HEK293 (cell line): ENCODE measurements around the gene NDUFS2.

Experiments
- CTCF ChIA-PET: fragments of 350-600 bp; formaldehyde crosslinking; extraction: SDS; loops from one replicate; lab custom pipeline; 2021; ENCODE audit warnings: antibody characterized with exemption; lab: Yijun Ruan, JAX
- POLR2A ChIA-PET: fragments of 300-600 bp; formaldehyde crosslinking; extraction: SDS; loops from one replicate; lab custom pipeline; 2020; ENCODE audit warnings: antibody characterized with exemption, inconsistent platforms; lab: Yijun Ruan, JAX
- H3K27ac ChIP-seq: fragments of 200-500 bp; sonication (Bioruptor generic); 2 replicates; pipeline ENCODE4 v1.5.1; 2014; ENCODE audit warnings: low read depth, low read length, control low read depth, inconsistent platforms; ENCODE audit errors: extremely low read depth
- H3K36me3 ChIP-seq, 2 experiments: fragments of 200-500 bp in 1 of 2; sonication (Bioruptor generic) in 1 of 2; 1 replicate in 1 of 2; 2 replicates in 1 of 2; pipeline ENCODE4 v1.5.1; 2014 to 2017; ENCODE audit warnings: inconsistent platforms in 2 of 2, low read length in 2 of 2; ENCODE audit not compliant: control insufficient read depth in 2 of 2, insufficient read depth in 1 of 2
- H3K4me1 ChIP-seq: fragments of 200-500 bp; sonication (Bioruptor generic); 2 replicates; pipeline ENCODE4 v1.5.1; 2014; ENCODE audit warnings: mild to moderate bottlenecking, low read length, inconsistent platforms; ENCODE audit not compliant: control insufficient read depth, insufficient read depth
- H3K4me3 ChIP-seq: 2 replicates; pipeline ENCODE4 v1.5.1; 2011; ENCODE audit warnings: low read depth, mild to moderate bottlenecking, control low read depth, low read length, moderate library complexity
- H3K9me3 ChIP-seq: fragments of 200-500 bp; sonication (Bioruptor generic); 2 replicates; pipeline ENCODE4 v1.5.1; 2014; ENCODE audit warnings: low read depth, low read length, inconsistent platforms; ENCODE audit not compliant: control insufficient read depth, insufficient read depth
- MZF1 ChIP-seq: fragments of 450-650 bp; formaldehyde crosslinking; IDR thresholded peaks from 2 replicates; pipeline ENCODE4 v1.5.1; 2017; ENCODE audit warnings: missing biosample characterization, missing genetic modification characterization, borderline replicate concordance
- ZBTB11 ChIP-seq: fragments of 450-650 bp; formaldehyde crosslinking; conservative IDR thresholded peaks from 2 replicates; pipeline ENCODE4 v1.5.1; 2016; ENCODE audit warnings: low read depth, missing biosample characterization, missing genetic modification characterization
- ZBTB26 ChIP-seq: fragments of 450-650 bp; formaldehyde crosslinking; optimal IDR thresholded peaks from 2 replicates; pipeline ENCODE3; 2016; ENCODE audit warnings: missing biosample characterization, mild to moderate bottlenecking, missing genetic modification characterization
- ZBTB49 ChIP-seq: fragments of 450-650 bp; formaldehyde crosslinking; IDR thresholded peaks from 2 replicates; pipeline ENCODE4 v1.5.1; 2016; ENCODE audit warnings: missing biosample characterization, missing genetic modification characterization, low read depth
- ZNF600 ChIP-seq: fragments of 450-650 bp; formaldehyde crosslinking; IDR thresholded peaks from 2 replicates; pipeline ENCODE4 v1.5.1; 2016; ENCODE audit warnings: missing biosample characterization, missing genetic modification characterization
- ZNF664 ChIP-seq: fragments of 450-650 bp; formaldehyde crosslinking; IDR thresholded peaks from 2 replicates; pipeline ENCODE4 v1.5.1; 2016; ENCODE audit warnings: missing biosample characterization, missing genetic modification characterization
- TF ChIP-seq, protein P1 (sequence below): fragments of 450-650 bp; formaldehyde crosslinking; IDR thresholded peaks from 2 replicates; pipeline ENCODE4 v1.5.1; 2017; ENCODE audit warnings: missing biosample characterization, missing genetic modification characterization

The NDUFS2 gene

DNA sequence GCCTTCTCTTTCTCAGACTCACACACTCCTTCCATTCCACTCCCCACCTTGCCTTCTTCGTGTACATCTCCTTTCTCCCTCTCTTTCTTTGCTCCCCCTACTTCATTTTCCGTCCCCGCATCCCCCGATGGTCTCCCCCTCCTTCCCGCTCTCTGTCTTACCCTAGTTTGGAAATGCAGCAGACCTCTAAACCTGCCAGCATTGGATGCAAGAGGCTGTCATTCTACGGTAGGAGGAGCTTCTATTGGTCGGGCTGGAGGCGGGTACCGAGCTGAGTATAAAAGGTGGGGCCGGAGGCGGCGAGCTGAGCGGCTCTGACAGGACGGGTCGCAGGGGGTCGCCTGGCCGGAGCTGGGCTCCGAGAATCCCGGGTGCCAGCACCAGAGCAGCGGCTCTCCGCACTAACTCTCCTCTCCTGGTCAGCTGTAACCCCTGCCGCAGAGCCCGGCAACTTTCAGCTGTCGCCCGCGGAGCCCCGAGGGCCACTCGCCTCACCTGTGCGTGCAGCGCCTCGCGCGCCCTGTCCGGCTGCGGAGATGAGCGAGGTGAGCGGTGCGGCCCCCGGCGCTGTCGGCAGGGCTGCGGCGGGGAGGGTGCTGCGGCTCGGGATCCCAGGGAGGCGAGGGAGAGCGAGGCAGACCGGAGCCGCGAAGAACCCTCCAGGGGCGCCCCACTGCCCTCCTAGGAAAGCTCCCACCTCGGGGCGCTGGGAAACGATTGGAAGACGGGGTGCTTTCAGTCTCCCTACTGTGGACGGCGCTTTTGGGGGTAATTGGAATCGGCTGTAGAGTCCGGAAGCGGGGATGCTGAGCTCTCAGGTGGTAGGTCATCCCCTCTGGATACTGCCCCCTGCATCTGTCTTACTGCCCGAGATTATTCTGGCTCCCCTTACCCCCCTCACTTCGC, 56.5 kb downstream of the NDUFS2 start, which contains the start of gene PCP4L1 (continued):
- TF ChIP-seq ZBTB49 (tag by site-specific recombination), result no peak
- peak; percentile 49; the same call in 1 of the 2 replicates for TF ChIP-seq MZF1 (tag by site-specific recombination)
- TF ChIP-seq, protein P1, sequence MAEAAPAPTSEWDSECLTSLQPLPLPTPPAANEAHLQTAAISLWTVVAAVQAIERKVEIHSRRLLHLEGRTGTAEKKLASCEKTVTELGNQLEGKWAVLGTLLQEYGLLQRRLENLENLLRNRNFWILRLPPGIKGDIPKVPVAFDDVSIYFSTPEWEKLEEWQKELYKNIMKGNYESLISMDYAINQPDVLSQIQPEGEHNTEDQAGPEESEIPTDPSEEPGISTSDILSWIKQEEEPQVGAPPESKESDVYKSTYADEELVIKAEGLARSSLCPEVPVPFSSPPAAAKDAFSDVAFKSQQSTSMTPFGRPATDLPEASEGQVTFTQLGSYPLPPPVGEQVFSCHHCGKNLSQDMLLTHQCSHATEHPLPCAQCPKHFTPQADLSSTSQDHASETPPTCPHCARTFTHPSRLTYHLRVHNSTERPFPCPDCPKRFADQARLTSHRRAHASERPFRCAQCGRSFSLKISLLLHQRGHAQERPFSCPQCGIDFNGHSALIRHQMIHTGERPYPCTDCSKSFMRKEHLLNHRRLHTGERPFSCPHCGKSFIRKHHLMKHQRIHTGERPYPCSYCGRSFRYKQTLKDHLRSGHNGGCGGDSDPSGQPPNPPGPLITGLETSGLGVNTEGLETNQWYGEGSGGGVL (tag by site-specific recombination), result peak; percentile 76

DNA sequence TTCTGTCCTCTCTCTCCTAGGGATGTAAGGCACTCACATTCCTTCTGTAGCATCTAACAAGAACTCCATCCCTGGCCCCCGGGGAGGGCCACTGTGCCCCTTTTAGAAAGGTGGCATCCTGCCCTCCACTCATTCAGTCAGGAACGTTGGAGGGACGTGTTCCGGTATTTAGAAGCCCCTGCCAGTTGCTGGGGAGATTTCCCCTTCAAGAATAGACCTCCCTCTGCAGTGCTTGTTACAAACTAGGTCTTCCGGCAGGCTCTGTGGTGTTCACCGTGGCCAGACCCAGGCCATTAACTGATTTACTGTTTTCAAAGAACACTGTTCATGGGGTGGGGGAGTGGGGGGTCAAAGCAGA, 57.2 kb downstream of the NDUFS2 start:
- TF ChIP-seq ZBTB26 (tag by site-specific recombination) (no peak), ZNF664 (tag by site-specific recombination) (no peak), ZNF600 (tag by site-specific recombination) (no peak)
- Histone ChIP-seq H3K4me3 (no peak overlapping the region), H3K9me3 (no peaks in the 10 kb centered on the region), H3K36me3 (no peaks in the 10 kb centered on the region), H3K4me1 (peaks cover 6% of the 10 kb centered on the region; the same call in 1 of the 2 replicates), H3K27ac (no peak overlapping the region)
- CTCF ChIA-PET, result interaction anchor here (0.6 to 2.5 kb wide), 3 partner anchors 33 to 103 kb away, joined by 3 to 11 read pairs (median 3); partner anchors contain the start of gene TOMM40L
- POLR2A ChIA-PET, result interaction anchor here (1.1 to 2.1 kb wide), 2 partner anchors 11 to 33 kb away, joined by 3 to 6 read pairs; partner anchors contain the start of gene TOMM40L

DNA sequence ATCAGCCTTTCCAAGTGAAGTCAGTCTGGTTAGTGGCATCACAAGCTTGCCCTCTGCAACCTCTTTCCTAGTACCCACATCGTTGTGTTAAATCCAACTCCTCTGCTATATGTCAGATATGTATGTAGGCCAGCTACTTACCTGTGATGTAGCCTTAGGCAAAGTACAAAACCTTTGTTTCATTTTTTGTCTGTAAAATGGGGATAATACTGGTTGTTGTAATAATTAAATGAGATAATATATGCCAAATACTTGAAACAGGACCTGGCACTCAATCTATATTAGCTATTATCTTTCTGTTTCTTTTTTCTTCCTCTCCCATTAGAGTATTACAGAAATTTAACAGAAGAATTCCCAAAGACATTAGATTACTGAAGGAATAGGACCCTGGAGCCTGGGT, 57.6 kb downstream of the NDUFS2 start:
- Histone ChIP-seq H3K4me1 (peaks cover 6% of the 10 kb centered on the region; the same call in 1 of the 2 replicates), H3K4me3 (no peak overlapping the region), H3K9me3 (no peaks in the 10 kb centered on the region), H3K27ac (no peak overlapping the region), H3K36me3 (no peaks in the 10 kb centered on the region)
- CTCF ChIA-PET, result interaction anchor here (0.6 to 2.5 kb wide), 3 partner anchors 9 to 103 kb away, joined by 3 to 11 read pairs (median 3); partner anchors contain the start of gene TOMM40L
- TF ChIP-seq ZNF664 (tag by site-specific recombination), result peak; percentile 98
- no peak for TF ChIP-seq ZBTB11
- POLR2A ChIA-PET, result interaction anchor here (2.1 kb wide), 1 partner anchor 12 kb away, joined by 6 read pairs; no protein-coding TSS in a partner anchor
